ENCODE measurements around the gene NRCAM. TPM values are rescaled to one million over a fixed set of nuclear protein-coding genes. Genes with fewer than 3 reads are reported as not detected.

Gene NRCAM
- total and polyA plus RNA-seq, 2 donors (not counting 1 experiment from before 2014, with no cell fraction given), result 0.75 to 4.6 TPM

DNA sequence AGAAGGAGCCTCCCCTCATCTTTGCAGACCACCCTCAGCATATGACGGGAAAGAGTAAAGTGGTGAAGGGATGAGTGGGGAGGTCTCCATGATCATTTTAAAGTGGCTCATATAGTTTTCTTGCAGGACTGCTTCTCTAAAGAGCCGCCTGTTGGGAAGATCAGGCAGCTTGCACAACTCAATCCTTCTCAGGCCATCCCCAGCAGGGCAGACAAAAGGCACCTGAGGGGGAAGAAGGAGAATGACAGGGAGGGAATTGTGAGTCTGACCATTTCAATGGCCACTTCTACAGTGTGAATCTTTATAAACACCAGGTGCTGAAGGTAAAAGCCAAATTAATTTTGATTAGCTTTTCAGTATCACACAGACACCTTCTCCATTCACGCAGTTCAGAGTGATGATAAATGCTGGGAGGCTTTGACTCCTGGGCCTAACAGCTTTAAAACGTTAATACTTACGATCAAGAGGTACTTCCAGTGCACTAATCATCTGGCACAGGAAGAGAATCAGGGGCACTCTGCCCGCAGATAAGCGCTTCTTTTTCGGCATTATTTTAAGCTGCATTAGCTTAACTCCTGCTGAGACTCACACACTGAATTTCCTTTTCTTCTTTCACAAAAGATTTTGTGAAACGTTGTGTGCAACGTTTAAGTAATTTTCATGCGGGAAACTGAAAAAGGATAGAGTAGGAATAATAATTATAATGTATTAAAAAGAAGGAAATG, 216.6 kb downstream of the NRCAM start:
- 77% methylated on average over 4 of the region's 11 CpGs for WGBS (ENCODE audit: insufficient coverage)
- H3K27ac Mint-ChIP-seq, result no peak overlapping the region
- no peak overlapping the region for H2AFZ ChIP-seq (ENCODE audit: insufficient read depth, low read depth, low read length, poor library complexity, severe bottlenecking)
- H3K27me3 ChIP-seq (replicated peaks in 1 of 4; ENCODE audit: control extremely low read depth in 1 of 4, control insufficient read depth in 3 of 4, insufficient read depth in 4 of 4, low read length in 3 of 4), result peaks cover 0 to 4% (median 1%) of the 10 kb centered on the region in 4 experiments
- no peaks in the 10 kb centered on the region for H3K9me3 Mint-ChIP-seq (ENCODE audit: insufficient read depth)
- CTCF ChIA-PET, result no interaction called here
- H3K4me3 ChIP-seq (ENCODE audit: control extremely low read depth in 1 of 5, extremely low read depth in 1 of 5, insufficient read depth in 1 of 5, low read depth in 2 of 5, low read length in 4 of 5), result no peak overlapping the region
- no peaks in the 10 kb centered on the region for H3K9me3 ChIP-seq (ENCODE audit: control extremely low read depth in 1 of 3, control insufficient read depth in 2 of 3, insufficient read depth in 1 of 3, low read length in 2 of 3)
- H3K4me1 Mint-ChIP-seq, result peaks cover 2% of the 10 kb centered on the region
- POLR2A ChIA-PET, result no interaction called here
- ATAC-seq (ENCODE audit: low read depth) (no peak), DNase-seq (no peak)
- no peaks in the 10 kb centered on the region for H3K36me3 ChIP-seq (replicated peaks in 1 of 2; ENCODE audit: control extremely low read depth in 1 of 2, control insufficient read depth in 1 of 2, extremely low read depth in 1 of 2, insufficient read depth in 2 of 2, low read length in 1 of 2)
- intact Hi-C loops (cut with micrococcal nuclease), result no loop called here
- H3K4me3 Mint-ChIP-seq, result no peak overlapping the region
- no peak overlapping the region for H3K4me2 ChIP-seq (replicated peaks; ENCODE audit: low read depth, low read length, poor library complexity, severe bottlenecking)
- no peaks in the 10 kb centered on the region for H4K20me1 ChIP-seq (ENCODE audit: control insufficient read depth, insufficient read depth, low read length, poor library complexity, severe bottlenecking)
- H3K4me1 ChIP-seq (ENCODE audit: control insufficient read depth in 2 of 2, insufficient read depth in 2 of 2, low read length in 2 of 2), result no peaks in the 10 kb centered on the region
- no peak overlapping the region for H3K9ac ChIP-seq (ENCODE audit: low read length)
- H3K27me3 Mint-ChIP-seq, result no peaks in the 10 kb centered on the region
- no peak overlapping the region for H3K27ac ChIP-seq (ENCODE audit: low read length in 2 of 2)
- TF ChIP-seq EZH2 (IDR thresholded peaks at IDR 0.05; ENCODE audit: borderline replicate concordance, insufficient read depth, low read depth, low read length, poor library complexity, severe bottlenecking) (no peak), CTCF (IDR thresholded peaks at IDR 0.05) (no peak)
- no peaks in the 10 kb centered on the region for H3K79me2 ChIP-seq (ENCODE audit: control insufficient read depth, insufficient read depth, low read length)

DNA sequence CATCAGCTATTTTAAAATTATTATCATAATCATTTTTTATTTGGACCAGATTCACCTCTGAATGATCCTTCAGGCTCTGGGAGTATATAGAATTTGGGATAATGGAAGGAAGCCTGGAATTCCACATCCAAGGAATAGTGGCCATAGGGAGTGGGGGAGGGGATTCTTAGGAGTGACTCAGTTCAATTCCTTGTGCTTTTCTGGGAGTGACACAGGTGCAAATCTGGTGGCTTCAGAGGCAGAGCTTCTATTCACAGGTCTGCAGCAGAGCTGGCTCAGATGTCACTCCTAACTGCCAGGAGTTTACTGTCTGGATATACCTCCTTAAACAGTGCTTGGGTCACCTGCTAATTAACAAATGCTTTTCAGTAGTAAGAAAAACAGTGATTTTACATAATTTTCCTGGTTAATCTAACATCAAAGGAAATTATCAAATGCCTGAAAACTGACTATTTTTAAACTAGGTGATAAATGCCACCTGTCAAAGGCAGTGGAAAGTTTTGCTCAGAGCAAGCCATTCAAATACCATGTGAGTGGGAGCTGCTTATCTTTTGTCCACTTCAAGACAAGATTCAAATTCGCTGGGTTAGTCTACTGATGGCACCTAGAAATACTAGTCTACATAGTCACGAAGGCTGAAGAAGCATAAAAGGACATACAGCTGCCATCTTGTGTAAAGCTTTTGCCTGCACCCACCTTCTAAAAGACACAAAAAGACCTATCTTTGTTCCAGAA, 219.4 kb downstream of the NRCAM start:
- no peak for DNase-seq
- H3K4me3 ChIP-seq (ENCODE audit: control extremely low read depth in 1 of 5, extremely low read depth in 1 of 5, insufficient read depth in 1 of 5, low read depth in 2 of 5, low read length in 4 of 5), result no peak overlapping the region
- no peaks in the 10 kb centered on the region for H3K4me1 ChIP-seq (ENCODE audit: control insufficient read depth in 2 of 2, insufficient read depth in 2 of 2, low read length in 2 of 2)
- no peak overlapping the region for H3K9ac ChIP-seq (ENCODE audit: low read length)
- no peak overlapping the region for H3K27ac ChIP-seq (ENCODE audit: low read length in 2 of 2)
- Mint-ChIP-seq H3K27ac (no peak overlapping the region), H3K4me3 (no peak overlapping the region), H3K9me3 (ENCODE audit: insufficient read depth) (no peaks in the 10 kb centered on the region), H3K4me1 (peaks cover 2% of the 10 kb centered on the region), H3K27me3 (no peaks in the 10 kb centered on the region)
- H3K36me3 ChIP-seq (replicated peaks in 1 of 2; ENCODE audit: control extremely low read depth in 1 of 2, control insufficient read depth in 1 of 2, extremely low read depth in 1 of 2, insufficient read depth in 2 of 2, low read length in 1 of 2), result no peaks in the 10 kb centered on the region
- no peak overlapping the region for H3K4me2 ChIP-seq (replicated peaks; ENCODE audit: low read depth, low read length, poor library complexity, severe bottlenecking)
- WGBS (ENCODE audit: insufficient coverage), result 86% methylated on average over 2 of the region's 2 CpGs
- ChIA-PET CTCF (interaction anchor here (1.3 kb wide), 1 partner anchor 16 kb away, joined by 4 read pairs; no protein-coding TSS in a partner anchor), POLR2A (no interaction called here)
- TF ChIP-seq EZH2 (IDR thresholded peaks at IDR 0.05; ENCODE audit: borderline replicate concordance, insufficient read depth, low read depth, low read length, poor library complexity, severe bottlenecking) (no peak), CTCF (IDR thresholded peaks at IDR 0.05) (no peak)
- no peak for ATAC-seq (ENCODE audit: low read depth)
- peaks cover 0 to 4% (median 0%) of the 10 kb centered on the region in 4 experiments for H3K27me3 ChIP-seq (replicated peaks in 1 of 4; ENCODE audit: control extremely low read depth in 1 of 4, control insufficient read depth in 3 of 4, insufficient read depth in 4 of 4, low read length in 3 of 4)
- H3K79me2 ChIP-seq (ENCODE audit: control insufficient read depth, insufficient read depth, low read length), result no peaks in the 10 kb centered on the region
- H3K9me3 ChIP-seq (ENCODE audit: control extremely low read depth in 1 of 3, control insufficient read depth in 2 of 3, insufficient read depth in 1 of 3, low read length in 2 of 3), result no peaks in the 10 kb centered on the region
- H2AFZ ChIP-seq (ENCODE audit: insufficient read depth, low read depth, low read length, poor library complexity, severe bottlenecking), result no peak overlapping the region
- intact Hi-C loops (cut with micrococcal nuclease), result no loop called here
- no peaks in the 10 kb centered on the region for H4K20me1 ChIP-seq (ENCODE audit: control insufficient read depth, insufficient read depth, low read length, poor library complexity, severe bottlenecking)

Data from B cell (primary cell).